ENCODE results near the gene GDA.
"Not testable (repeated sequence)": the region's sequence is repeated elsewhere in the genome, so short reads cannot be mapped to it uniquely, and the experiment has no call there.

Gene GDA

GRCh38 chr9:72255569-72255968 lies 106.3 kb downstream of the GDA start:
- no peak for DNase-seq (ENCODE audit: low read depth)
- H3K4me3 ChIP-seq (ENCODE audit: low read depth, low read length) = no peak overlapping the region
- no peak for TF ChIP-seq MAX (IDR thresholded peaks at IDR 0.05; ENCODE audit: low read depth, low read length)
- TF ChIP-seq POLR2A (IDR thresholded peaks at IDR 0.05; ENCODE audit: extremely low read depth, insufficient read length) = no peak
- TF ChIP-seq, protein P1, sequence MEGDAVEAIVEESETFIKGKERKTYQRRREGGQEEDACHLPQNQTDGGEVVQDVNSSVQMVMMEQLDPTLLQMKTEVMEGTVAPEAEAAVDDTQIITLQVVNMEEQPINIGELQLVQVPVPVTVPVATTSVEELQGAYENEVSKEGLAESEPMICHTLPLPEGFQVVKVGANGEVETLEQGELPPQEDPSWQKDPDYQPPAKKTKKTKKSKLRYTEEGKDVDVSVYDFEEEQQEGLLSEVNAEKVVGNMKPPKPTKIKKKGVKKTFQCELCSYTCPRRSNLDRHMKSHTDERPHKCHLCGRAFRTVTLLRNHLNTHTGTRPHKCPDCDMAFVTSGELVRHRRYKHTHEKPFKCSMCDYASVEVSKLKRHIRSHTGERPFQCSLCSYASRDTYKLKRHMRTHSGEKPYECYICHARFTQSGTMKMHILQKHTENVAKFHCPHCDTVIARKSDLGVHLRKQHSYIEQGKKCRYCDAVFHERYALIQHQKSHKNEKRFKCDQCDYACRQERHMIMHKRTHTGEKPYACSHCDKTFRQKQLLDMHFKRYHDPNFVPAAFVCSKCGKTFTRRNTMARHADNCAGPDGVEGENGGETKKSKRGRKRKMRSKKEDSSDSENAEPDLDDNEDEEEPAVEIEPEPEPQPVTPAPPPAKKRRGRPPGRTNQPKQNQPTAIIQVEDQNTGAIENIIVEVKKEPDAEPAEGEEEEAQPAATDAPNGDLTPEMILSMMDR (IDR thresholded peaks at IDR 0.05; ENCODE audit: low read depth, low read length) = no peak
- no peak for TF ChIP-seq MYC (IDR thresholded peaks at IDR 0.05; ENCODE audit: low read depth, low read length)

- no peak for DNase-seq (ENCODE audit: low read depth)
- no peak overlapping the region for H3K4me3 ChIP-seq (ENCODE audit: low read depth, low read length)
- TF ChIP-seq, protein P1 (IDR thresholded peaks at IDR 0.05; ENCODE audit: low read depth, low read length) = no peak
- no peak for TF ChIP-seq MAX (IDR thresholded peaks at IDR 0.05; ENCODE audit: low read depth, low read length)
- TF ChIP-seq MYC (IDR thresholded peaks at IDR 0.05; ENCODE audit: low read depth, low read length) = no peak
- no peak for TF ChIP-seq POLR2A (IDR thresholded peaks at IDR 0.05; ENCODE audit: extremely low read depth, insufficient read length)
Observed at GRCh38 chr9:72256931-72257330, 107.7 kb downstream of the GDA start.

- TF ChIP-seq MAX (IDR thresholded peaks at IDR 0.05; ENCODE audit: low read depth, low read length) (no peak), POLR2A (IDR thresholded peaks at IDR 0.05; ENCODE audit: extremely low read depth, insufficient read length) (no peak), MYC (IDR thresholded peaks at IDR 0.05; ENCODE audit: low read depth, low read length) (no peak)
- TF ChIP-seq, protein P1 (IDR thresholded peaks at IDR 0.05; ENCODE audit: low read depth, low read length) = no peak
- no peak for DNase-seq (ENCODE audit: low read depth)
- no peak overlapping the region for H3K4me3 ChIP-seq (ENCODE audit: low read depth, low read length)
Observed at GRCh38 chr9:72257814-72258213, 108.6 kb downstream of the GDA start.

DNA sequence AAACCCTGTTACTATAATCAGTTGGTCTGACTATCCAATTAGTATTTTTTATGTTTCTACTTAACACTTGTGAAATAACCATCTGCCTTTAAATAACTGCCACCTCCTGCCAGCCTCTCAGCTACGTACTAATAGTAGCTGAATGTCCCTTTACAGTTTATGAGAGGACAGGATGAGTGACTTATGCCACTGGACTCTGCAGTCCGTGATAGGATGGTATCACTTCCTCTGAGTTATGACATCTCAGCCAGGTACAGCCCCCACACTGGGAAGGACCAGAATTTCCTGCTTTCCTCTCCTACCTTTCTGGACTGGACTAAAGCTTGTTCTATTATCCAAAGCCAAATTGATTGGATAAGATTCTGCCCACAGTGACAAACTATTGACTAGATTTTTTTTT lies 112.8 kb downstream of the GDA start:
- no peak overlapping the region for H3K4me3 ChIP-seq (ENCODE audit: low read depth, low read length)
- DNase-seq (ENCODE audit: low read depth) = no peak
- TF ChIP-seq POLR2A (IDR thresholded peaks at IDR 0.05; ENCODE audit: extremely low read depth, insufficient read length) (no peak), MAX (IDR thresholded peaks at IDR 0.05; ENCODE audit: low read depth, low read length) (no peak), MYC (IDR thresholded peaks at IDR 0.05; ENCODE audit: low read depth, low read length) (no peak)
- TF ChIP-seq, protein P1 (IDR thresholded peaks at IDR 0.05; ENCODE audit: low read depth, low read length) = no peak

DNA sequence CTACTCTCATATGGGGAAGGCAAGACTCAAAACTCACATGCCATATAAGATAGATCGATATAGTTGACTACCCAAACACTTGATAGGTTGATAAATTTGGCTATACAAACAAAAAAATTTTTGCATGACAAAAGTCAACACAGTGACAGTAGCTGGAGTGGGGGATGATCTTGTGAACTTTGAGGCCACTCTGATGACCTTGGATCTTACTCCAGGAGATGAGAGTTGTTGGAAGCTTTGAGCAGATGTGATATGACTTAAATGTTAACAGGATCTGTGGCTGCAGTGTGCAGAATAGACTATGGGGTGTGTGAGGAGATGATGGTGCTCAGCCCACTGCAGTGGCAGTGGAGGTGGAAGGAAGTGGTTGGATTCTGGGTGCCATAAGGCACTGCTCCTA lies 114.3 kb downstream of the GDA start:
- no peak for TF ChIP-seq MYC (IDR thresholded peaks at IDR 0.05; ENCODE audit: low read depth, low read length)
- TF ChIP-seq, protein P1 (IDR thresholded peaks at IDR 0.05; ENCODE audit: low read depth, low read length) = no peak
- TF ChIP-seq MAX (IDR thresholded peaks at IDR 0.05; ENCODE audit: low read depth, low read length) = no peak
- TF ChIP-seq POLR2A (IDR thresholded peaks at IDR 0.05; ENCODE audit: extremely low read depth, insufficient read length) = no peak

DNA sequence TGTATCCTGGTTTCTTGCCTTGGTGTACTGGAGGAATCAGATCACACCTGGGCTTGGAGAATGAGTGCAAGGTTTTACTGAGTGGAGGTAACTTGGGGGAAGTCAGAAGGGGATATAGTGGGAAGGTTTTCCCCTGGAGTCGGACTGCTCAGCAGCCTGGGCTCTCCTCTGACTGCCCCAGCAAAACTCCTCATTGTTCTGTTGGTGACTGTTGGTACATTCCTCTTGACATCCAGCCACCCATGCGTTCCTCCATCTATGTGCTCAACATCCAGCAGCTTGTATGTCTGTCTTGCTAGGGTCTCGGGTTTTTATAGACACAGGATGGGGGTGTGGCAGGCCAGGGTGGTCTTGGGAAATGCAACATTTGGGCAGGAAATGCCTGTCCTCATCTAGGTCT lies 119.7 kb downstream of the GDA start:
- H3K4me3 ChIP-seq (ENCODE audit: low read depth, low read length) = no peak overlapping the region
- no peak for TF ChIP-seq MYC (IDR thresholded peaks at IDR 0.05; ENCODE audit: low read depth, low read length)
- no peak for TF ChIP-seq POLR2A (IDR thresholded peaks at IDR 0.05; ENCODE audit: extremely low read depth, insufficient read length)
- TF ChIP-seq, protein P1 (IDR thresholded peaks at IDR 0.05; ENCODE audit: low read depth, low read length) = no peak
- no peak for TF ChIP-seq MAX (IDR thresholded peaks at IDR 0.05; ENCODE audit: low read depth, low read length)
- no peak for DNase-seq (ENCODE audit: low read depth)

More for the DNA sequence above, 114.3 kb downstream of the GDA start:
- no peak overlapping the region for H3K4me3 ChIP-seq (ENCODE audit: low read depth, low read length)
- no peak for DNase-seq (ENCODE audit: low read depth)

- not testable (repeated sequence) for H3K4me3 ChIP-seq (ENCODE audit: low read depth, low read length); DNase-seq (ENCODE audit: low read depth)
Observed at GRCh38 chr9:72270359-72270758, 121.1 kb downstream of the GDA start.

Data from NB4 (cell line).